NCI-H526 treated with DMSO at 0.1 percent for 48 hours (cell line): ENCODE results near the gene SLC20A1.
"Not testable (repeated sequence)": the region's sequence is repeated elsewhere in the genome, so short reads cannot be mapped to it uniquely, and the experiment has no call there.

Experiments used
- DNase-seq: peaks from one replicate; lab custom pipeline; 2025; lab: John Stamatoyannopoulos, UW

Gene SLC20A1, protein sequence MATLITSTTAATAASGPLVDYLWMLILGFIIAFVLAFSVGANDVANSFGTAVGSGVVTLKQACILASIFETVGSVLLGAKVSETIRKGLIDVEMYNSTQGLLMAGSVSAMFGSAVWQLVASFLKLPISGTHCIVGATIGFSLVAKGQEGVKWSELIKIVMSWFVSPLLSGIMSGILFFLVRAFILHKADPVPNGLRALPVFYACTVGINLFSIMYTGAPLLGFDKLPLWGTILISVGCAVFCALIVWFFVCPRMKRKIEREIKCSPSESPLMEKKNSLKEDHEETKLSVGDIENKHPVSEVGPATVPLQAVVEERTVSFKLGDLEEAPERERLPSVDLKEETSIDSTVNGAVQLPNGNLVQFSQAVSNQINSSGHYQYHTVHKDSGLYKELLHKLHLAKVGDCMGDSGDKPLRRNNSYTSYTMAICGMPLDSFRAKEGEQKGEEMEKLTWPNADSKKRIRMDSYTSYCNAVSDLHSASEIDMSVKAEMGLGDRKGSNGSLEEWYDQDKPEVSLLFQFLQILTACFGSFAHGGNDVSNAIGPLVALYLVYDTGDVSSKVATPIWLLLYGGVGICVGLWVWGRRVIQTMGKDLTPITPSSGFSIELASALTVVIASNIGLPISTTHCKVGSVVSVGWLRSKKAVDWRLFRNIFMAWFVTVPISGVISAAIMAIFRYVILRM

DNA sequence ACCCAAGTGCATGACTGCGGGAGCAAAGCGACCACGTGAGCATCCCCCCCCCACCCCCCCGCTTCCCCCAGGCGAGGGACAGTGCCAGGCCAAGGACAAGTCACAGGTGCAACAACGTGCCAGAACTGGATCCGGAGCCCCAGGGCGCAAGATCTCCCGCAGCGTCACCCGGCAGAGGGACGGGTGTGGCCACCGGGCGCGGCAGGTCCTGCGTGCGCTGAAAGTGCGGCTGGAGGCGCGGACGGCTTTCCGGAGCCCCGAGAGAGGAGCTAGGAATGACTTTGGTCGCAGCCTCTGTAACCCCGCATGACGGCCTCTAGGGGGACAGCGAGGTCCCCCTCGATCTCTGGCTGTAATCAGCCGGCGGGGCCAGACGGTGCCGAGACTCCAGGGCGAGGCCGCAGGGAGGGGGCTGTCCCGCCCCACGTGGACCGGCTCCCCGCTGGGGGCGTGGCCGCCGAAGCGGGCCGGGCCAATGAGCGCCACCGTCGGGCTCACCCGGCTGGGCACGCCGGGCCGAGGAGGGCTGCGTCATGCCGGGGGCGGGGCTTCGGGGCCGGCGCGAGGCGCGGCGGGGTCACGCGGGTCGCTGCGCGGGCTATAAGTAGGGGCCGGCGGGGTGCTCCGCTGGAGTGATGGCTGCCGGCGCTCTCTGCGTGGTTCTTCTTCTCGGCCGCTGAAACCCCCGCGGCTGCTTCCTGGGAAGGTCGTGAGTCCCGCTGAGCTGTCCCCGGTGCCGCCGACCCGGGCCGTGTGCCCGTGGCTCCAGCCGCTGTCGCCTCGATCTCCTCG lies at the start of gene SLC20A1:
Gene SLC20A1 (plus strand): TSS at position 630 of the 792 bp plus-strand sequence. CDS start 890 bp downstream, outside the sequence.
- peak; percentile 90 for DNase-seq

DNA sequence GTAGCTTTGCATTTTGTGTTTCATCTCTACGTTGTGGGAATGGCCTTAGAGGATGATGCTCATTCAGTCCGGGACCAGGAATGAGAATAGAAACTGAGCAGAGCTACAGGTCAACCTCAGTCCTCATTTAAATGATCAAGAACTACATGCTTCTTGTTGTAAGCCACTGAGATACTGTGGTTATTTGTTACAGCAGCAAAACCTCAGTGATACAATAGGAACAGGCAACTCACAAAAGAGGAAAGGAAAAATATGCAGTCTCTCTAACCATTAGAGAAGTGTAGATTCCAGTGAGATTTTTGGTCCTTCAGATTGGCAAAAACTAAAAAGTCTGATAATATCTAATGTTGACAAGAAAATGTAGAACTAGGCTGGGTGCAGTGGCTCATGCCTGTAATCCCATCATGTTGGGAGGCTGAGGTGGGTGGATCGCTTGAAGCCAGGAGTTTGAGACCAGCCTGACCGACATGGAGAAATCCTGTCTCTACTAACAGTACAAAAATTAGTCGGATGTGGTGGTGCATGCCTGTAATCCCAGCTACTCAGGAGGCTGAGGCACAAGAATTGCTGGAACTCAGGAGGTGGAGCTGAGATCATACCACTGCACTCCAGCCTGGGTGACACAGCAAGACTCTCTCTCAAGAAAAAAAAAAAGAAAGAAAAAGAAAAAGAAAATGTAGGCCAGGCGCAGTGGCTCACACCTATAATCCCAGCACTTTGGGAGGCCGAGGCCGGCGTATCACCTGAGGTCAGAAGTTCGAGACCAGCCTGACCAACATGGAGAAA lies 48.0 kb upstream of the SLC20A1 start:
- DNase-seq, result no peak

DNA sequence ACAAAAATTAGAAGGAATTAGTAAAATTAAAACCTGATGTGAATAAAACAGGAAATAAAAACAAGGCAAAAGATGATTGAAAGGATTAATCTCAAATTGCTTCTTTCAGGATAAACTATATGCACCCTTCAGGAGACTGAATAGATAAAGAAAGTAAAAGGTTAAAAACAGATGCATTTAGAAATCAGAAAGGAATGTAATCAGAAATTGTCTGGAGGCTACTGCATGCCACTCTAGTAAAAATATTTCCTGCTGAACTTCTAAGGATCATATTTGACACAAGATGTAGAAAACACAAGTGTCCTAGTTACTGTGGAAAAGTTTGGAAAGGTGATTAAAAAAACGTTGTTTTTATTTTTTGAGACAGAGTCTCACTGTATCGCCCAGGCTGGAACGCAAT lies 45.1 kb upstream of the SLC20A1 start:
- no peak for DNase-seq

DNA sequence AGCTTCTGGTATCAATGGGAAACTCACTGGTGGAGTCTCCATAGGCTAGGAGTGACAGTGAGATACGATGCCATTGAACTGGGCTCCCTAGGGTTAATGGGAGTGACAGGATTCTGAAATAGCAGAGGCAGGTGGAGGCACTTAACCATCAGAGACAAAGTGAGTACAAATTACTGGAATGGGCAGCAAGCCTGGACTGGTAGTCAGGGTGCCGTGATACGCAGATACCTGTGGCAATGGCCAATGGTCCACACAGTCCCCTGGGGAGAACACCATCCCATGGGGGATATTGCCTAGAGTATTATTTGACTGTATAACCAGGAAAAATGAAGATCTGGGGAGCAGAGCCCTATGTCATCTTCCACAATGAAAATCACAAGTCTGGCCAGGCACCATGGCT lies 44.0 kb upstream of the SLC20A1 start:
- no peak for DNase-seq

DNA sequence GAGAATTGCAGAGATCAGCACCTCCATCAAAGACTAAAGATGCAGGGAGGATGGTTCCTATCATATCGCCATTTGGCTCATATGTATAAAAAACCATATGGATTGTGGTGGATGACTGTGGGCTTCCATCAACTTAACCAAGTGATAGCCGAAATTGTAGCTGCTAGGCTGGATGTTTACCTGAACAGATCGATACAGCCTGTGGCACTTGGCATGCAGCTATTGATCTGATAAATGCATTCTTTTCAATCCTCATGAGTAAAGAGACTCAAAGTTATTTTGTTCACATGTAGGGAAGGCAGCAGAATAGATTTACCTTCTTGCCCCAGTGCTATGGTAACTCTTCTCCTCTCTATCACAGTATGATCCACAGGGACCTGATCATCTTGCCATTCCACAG lies 42.8 kb upstream of the SLC20A1 start:
- DNase-seq, result no peak

DNA sequence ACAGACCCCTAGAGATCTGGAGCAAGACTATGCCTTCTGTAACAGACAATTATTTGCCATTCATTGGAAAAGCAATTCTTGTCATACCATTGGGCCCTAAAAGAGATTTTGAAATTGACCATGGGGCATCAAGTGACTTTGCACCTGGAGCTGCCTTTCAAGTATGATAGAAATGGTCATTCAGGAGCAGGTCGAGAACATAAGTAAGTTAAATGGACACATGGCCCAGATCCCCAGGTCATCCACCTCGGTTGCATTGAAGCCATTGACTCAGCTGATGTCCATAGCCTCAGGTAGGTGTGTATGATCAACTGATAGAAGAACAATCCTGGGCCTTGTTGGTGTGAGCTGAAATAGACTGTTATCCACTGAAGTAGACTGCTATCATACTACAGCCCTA lies 42.0 kb upstream of the SLC20A1 start:
- DNase-seq, result no peak

DNA sequence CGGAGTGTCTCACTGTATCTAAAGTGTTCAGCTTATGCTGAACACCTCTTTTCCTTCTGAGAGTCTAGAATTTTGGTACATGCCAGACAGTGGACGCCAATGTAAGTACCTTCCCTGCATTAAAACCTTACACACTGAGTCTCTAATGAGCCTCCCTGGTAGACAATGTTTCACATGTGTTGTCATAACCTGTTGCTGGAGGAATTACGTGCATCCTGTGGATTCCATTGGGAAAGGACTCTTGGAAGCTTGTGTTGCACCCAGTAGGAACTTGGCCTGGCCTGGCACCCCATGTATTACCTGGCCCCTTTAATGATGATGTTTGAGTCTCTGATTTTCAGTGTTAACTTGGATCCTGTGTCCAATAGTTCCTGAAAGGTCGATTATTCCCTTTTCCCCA lies 40.8 kb upstream of the SLC20A1 start:
- no peak for DNase-seq

DNA sequence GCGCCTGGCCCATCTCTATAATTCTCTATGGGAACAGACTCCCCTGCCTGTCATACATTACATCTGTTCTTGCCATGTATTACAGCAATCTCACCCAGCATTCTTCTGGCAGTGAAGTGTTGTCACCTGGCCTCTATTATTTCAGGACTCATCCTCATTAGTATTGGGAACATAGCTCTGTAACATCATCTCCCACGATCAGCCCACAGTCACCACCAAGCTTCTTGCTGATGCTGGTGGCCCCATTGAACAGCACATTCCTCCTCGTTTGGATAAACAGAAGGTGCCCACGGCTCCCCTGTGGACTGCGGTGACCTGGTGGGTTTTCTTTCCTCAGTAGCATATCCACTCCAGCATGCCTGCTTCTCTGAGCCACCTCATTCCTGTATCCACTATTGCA lies 39.8 kb upstream of the SLC20A1 start:
- DNase-seq, result no peak

DNA sequence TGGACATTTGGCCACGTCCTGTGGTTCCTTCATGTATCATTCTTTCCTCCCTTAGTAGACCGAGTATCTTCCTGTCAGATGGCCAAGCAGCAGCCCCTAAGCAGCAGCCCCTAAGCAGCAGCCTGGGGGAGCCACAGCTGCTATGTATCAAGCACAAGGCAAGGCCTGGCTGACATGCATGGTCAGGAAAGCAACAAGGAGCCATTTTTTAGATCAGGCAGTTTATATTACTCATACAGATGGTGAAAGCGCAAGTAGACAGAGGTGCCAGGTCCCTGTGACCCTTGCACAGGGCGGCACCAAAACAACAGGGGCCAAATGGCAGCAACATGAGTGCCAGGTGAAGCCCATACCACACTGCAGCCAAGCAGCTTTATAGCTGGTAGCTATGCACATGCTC lies 39.2 kb upstream of the SLC20A1 start:
- no peak for DNase-seq

DNA sequence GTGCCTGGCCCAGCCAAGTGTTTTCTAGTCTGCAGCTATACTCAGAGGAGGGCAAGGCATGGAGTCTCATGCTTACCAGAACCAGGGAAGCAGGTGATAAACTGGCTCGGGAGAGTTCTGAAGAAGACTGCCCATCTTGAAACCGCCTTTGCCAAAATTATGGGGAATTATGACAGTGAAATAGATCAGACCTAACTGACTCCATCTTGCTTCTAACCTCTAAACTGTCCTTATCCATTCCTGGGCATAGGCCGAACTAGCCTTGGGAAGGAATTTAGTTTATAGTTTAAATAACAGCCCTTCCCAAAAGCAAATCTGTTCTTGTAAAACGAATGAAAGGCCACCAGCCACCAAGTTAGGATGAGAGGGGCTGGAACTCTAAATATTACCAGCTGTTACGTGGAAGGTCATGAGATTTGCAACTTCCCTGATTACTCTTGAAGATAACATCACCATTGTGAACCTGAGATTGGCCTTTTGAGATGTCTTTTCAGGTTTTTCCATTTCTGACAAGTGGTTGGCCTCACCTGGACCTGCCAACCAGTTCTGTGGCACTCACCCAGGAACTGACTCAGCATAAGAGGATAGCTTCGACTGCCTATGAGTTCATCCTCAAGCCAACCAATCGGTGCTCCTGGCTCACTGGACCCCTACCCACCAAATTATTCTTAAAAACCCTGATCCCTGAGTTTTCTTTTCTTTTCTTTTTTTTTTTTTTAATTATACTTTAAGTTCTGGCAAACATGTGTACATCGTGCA lies 37.9 kb upstream of the SLC20A1 start:
- no peak for DNase-seq

DNA sequence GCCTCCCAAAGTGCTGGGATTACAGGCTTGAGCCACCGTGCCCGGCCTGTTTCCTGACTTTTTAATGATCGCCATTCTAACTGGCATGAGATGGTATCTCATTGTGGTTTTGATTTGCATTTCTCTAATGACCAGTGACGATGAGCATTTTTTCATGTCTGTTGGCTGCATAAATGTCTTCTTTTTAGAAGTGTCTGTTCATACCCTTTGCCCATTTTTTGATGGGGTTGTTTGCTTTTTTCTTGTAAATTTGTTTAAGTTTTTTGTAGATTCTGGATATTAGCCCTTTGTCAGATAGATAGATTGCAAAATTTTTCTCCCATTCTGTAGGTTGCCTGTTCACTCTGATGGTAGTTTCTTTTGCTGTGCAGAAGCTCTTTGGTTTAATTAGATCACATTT lies 36.4 kb upstream of the SLC20A1 start:
- not testable (repeated sequence) for DNase-seq

DNA sequence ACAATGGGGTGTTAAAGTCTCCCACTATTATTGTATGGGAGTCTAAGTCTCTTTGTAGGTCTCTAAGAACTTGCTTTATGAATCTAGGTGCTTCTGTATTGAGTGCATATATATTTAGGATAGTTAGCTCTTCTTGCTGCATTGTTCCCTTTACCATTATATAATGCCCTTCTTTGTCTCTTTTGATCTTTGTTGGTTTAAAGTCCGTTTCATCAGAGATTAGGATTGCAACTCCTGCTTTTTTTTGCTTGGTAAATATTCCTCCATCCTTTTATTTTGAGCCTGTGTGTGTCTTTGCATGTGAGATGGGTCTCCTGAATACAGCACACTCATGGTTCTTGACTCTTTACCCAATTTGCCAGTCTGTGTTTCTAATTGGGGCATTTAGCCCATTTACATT lies 33.5 kb upstream of the SLC20A1 start:
- DNase-seq, result not testable (repeated sequence)

DNA sequence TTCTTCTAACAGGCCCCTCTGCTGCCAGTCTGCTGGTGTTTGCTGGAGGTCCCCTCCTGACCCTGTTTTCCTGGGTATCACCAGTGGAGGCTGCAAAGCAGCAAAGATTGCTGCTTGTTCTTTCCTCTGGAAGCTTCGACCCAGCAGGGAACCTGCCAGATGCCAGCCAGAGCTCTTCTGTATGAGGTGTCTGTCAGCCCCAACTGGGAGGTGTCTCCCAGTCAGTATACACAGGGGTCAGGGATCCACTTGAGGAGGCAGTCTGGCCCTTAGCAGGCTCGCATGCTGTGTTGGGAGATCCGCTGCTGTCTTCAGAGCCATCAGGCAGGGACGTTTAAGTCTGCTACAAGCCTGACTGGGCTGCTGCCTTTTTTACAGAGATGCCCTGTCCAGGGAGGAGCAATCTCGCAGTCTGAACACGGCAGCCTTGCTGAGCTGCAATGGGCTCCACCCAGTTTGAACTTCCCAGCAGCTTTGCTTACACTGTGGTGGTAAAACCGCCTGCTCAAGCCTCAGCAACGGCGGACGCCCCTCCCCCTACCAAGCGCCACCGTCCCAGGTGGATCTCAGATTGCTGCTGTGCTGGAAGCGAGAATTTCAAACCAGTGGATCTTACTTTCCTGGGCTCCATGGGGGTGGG lies 31.4 kb upstream of the SLC20A1 start:
- peak; percentile 48 for DNase-seq

DNA sequence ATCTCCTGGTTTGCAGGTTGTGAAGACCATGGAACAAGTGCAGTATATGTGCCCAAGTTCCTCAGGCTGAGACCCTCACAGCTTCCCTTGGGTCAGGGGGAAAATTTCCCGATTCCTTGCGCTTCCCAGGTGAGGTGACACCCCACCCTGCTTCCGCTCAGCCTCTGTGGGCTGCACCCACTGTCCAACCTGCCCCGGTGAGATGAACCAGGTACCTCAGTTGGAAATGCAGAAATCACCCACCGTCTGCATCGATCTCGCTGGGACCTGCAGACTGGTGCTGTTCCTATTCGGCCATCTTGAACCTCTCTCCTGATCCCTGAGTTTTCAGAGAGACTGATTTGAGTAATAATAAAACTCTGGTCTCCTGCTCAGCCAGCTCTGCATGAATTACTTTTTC lies 30.7 kb upstream of the SLC20A1 start:
- DNase-seq, result no peak

DNA sequence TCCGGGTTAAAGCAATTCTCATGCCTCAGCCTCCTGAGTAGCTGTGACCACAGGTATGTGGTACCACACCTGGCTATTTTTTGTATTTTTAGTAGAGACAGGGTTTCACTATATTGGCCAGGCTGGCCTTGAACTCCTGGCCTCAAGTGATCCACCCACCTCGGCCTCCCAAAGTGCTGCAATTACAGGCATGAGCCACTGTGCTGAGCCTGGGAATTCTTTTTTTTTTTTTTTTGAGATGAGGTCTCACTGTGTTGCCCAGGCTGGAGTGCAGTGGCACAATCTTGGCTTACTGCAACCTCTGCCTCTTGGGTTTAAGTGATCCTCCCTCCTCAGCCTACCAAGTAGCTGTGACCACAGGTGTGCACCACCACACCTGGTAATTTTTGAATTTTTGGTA lies 29.9 kb upstream of the SLC20A1 start:
- DNase-seq, result not testable (repeated sequence)

DNA sequence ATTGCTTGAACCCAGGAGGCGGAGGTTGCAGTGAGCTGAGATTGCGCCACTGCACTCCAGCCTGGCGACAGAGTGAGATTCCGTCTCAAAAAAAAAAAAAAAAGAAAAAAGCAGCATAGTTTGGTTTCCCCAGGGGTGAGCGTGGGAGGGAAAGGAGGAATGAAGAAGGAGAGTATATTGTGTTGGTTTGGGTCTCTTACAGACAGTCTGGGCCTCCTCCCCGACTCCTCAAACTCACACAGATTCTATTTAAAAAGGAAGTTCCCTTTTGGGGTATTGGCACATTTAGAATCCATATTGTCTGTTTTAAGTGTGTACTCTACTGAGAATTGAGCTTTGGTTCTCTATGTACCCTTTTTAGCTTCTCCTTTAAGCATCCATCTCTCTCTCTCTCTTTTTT lies 27.4 kb upstream of the SLC20A1 start:
- DNase-seq, result no peak

DNA sequence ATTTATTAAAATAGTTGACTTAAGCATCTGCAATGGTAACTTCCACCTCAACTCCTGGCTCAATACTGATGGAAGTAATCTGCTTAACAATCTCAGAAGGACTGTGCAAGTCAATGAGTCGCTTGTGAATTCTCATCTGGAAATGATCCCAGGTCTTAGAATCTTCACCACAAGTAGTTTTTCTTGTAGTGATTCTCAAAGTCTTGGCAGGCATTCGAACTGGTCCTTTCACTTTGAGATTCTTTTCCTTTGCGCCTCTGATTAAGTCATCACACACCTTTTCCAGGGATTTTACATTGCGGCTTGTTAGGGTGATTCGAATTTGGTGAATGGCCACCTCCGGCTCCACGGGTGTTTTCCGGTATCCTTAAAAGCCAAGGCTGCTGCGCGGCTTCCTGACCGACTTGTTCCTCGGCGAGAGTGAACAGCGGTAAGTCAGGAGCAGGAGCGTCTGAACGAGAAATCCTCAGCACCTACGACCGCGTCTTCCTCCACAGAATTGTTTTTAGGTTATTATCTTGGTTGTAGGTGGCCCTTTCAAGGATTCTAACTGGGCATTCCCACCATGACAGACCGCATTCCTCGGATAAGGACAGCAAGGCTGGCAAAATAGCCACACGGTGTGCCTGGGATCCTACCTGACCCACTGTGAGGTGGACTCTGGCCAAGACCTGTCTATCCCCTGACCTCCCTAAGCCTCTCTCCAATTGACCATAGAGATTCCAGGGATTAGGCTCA lies 23.8 kb upstream of the SLC20A1 start:
- no peak for DNase-seq

DNA sequence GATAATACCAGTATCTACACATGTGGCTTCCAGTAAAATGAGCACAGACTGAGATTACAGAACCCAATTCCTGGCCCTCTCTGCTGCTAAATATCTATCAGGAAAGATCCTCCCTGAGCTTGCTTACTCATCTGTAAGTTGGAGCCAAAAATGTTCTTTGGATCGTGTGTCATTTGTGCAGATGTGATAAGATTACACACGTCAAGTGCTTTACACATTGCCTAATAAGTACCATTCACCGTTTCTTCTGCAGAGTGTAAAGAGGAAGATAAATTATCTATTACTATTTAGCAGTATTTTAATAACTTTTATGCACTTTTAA lies 23.2 kb upstream of the SLC20A1 start:
- no peak for DNase-seq

DNA sequence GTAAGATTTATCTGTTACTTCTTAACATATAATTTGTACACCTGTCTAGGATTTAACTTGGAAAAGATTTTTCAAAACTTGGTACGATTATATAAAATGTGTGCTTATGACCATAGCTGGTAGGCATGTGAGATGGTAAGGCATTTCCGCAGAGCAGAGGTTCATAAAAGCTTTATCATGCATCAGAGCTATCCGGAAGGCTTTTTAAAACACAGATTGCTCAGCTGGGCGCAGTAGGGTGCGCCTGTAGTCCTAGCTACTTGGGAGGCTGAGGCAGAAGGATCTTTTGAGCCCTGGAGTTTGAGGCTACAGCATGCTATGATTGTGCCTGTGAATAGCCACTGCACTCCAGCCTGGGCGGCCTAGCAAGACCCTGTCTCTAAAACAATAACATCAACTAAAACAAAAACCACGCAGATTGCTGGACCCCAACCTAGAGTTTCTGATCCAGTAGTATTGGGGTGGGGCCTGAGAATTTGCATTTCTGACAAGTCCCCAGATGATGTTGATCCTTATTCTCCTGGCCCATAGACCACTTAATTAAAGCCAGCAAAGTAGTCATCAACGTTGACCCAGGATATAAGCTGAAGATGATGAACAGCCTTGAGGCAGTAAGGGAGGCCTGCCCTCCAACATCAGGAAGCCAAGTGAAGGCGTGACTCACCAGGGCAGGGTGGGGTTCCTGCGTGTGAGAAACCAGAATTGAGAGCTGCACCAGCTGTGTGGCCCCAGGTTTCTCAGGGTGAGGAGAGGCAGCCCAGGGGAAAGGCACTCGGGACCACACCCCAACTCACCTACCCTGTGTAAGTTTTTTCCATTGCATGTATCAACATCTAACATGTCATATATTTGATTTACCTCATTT lies 21.6 kb upstream of the SLC20A1 start:
- DNase-seq, result no peak
